Lower leg skin (tissue), 4 donors: ENCODE measurements around the gene NRTN. TPM values are rescaled to one million over a fixed set of nuclear protein-coding genes. Genes with fewer than 3 reads are reported as not detected.
"Not testable (repeated sequence)": the region's sequence is repeated elsewhere in the genome, so short reads cannot be mapped to it uniquely, and the experiment has no call there.

ENCODE experiments used
- DNase-seq, 2 donors: peaks; one replicate each; pipeline ENCODE4 v3.0.0-alpha.2; 2019; ENCODE audit warnings: low spot score in 2 of 2
- H3K4me3 ChIP-seq: fragments of 200-600 bp; sonication (generic); 2 replicates; pipeline ENCODE4 v1.5.1; 2017; ENCODE audit warnings: mild to moderate bottlenecking, low read depth; ENCODE audit not compliant: poor library complexity, severe bottlenecking
- POLR2A ChIP-seq, 2 donors: fragments of 450-650 bp; IDR thresholded peaks; one replicate each; pipeline ENCODE4 v1.6.1; 2016 to 2017; ENCODE audit warnings: antibody characterized with exemption in 2 of 2, mild to moderate bottlenecking in 1 of 2, moderate library complexity in 1 of 2
- WGBS, 2 donors: methylation state at CpG; one replicate each; pipeline ENCODE4 v1.1.5; 2018; 5-methylcytosine and 5-hydroxymethylcytosine counted together
- intact Hi-C: fragments of 100-400 bp; cut with DNase I; formaldehyde crosslinking; loops from one replicate; pipeline ENCODE4 v1.15.0; 2023; ENCODE audit warnings: low total_unique reads
- total RNA-seq, 4 donors: library from RNA; depleted of rRNA; stranded (reverse); fragments of >200 nt; gene quantifications; one replicate each; pipeline ENCODE4 v1.1.0, GENCODE V29; 2016
- TF ChIP-seq, protein P1 (sequence below), 3 donors: fragments of 450-650 bp; IDR thresholded peaks; one replicate each; pipeline ENCODE4 v1.5.1; 2016; ENCODE audit warnings: antibody characterized with exemption in 3 of 3, mild to moderate bottlenecking in 3 of 3, moderate library complexity in 2 of 3

The NRTN gene
- total RNA-seq, 4 donors from 2014 or later, result 6.5 to 7.9 (median 7.2) TPM

DNA sequence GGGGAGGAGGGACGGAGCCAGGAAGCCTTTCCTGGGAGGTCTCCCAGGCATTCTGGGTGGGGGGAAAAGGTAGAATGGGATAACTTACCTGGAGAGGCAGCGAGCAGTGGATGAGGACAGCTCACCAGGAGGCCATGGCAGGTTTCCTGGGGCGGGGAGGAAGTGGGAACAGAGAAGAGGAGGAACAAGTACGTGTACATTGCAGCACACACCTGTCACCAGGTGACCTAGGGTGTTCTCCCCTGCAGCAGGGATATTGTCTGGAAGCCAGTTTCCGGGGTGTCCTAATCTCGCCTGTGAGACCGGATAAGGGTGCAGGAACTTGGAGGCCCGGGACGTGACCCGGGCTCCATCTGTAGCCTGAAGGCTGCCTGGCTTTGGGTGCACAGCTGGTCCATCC, 46.4 kb downstream of the NRTN start, which contains the start of gene FUT3:
FUT3 (minus strand) TSS at position 148 of the 400 bp plus-strand sequence.
- TF ChIP-seq, protein P1, sequence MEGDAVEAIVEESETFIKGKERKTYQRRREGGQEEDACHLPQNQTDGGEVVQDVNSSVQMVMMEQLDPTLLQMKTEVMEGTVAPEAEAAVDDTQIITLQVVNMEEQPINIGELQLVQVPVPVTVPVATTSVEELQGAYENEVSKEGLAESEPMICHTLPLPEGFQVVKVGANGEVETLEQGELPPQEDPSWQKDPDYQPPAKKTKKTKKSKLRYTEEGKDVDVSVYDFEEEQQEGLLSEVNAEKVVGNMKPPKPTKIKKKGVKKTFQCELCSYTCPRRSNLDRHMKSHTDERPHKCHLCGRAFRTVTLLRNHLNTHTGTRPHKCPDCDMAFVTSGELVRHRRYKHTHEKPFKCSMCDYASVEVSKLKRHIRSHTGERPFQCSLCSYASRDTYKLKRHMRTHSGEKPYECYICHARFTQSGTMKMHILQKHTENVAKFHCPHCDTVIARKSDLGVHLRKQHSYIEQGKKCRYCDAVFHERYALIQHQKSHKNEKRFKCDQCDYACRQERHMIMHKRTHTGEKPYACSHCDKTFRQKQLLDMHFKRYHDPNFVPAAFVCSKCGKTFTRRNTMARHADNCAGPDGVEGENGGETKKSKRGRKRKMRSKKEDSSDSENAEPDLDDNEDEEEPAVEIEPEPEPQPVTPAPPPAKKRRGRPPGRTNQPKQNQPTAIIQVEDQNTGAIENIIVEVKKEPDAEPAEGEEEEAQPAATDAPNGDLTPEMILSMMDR (IDR thresholded peaks at IDR 0.05), result no peak
- no peak for TF ChIP-seq POLR2A (IDR thresholded peaks at IDR 0.05)
- intact Hi-C loops, result no loop called here
- no peak within 1 kb of the TSS for H3K4me3 ChIP-seq
- DNase-seq, result no peak
- 55 to 72% methylated on average over 10 of the region's 10 CpGs for WGBS, 2 donors

DNA sequence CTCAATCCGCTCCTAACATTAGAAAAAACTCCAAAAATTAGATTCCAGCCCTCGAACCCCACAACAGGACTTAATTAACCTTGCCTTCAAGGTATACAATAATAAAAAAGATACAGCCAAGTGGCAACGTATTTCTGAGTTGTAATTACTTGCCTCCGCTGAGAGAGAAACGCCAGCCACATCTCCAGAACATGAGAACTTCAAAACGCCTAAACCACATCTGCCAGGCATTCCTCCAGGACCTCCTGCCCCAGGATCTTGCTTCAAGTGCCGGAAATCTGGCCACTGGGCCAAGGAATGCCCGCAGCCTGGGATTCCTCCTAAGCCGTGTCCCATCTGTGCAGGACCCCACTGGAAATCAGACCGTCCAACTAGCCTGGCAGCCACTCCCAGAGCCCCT, 49.3 kb downstream of the NRTN start:
- WGBS, 2 donors, result 55 to 64% methylated on average over 10 of the region's 10 CpGs
- H3K4me3 ChIP-seq, intact Hi-C loops, DNase-seq: not testable (repeated sequence)

DNA sequence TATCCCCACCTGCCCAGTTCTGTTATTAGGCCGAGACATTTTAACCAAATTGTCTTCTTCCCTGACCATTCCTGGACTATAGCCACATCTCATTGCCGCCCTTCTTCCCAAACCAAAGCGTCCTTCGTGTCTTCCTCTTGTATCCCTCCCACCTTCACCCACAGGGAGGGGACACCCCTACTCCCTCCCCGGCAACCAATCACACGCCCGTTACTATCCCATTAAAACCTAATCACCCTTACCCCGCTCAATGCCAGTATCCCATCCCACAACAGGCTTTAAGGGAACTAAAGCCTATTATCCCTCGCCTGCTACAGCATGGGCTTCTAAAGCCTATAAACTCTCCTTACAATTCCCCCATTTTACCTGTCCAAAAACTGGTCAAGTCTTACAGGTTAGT, 50.3 kb downstream of the NRTN start:
- H3K4me3 ChIP-seq, DNase-seq, intact Hi-C loops: not testable (repeated sequence)
- 78 to 82% methylated on average over 9 of the region's 9 CpGs for WGBS, 2 donors

DNA sequence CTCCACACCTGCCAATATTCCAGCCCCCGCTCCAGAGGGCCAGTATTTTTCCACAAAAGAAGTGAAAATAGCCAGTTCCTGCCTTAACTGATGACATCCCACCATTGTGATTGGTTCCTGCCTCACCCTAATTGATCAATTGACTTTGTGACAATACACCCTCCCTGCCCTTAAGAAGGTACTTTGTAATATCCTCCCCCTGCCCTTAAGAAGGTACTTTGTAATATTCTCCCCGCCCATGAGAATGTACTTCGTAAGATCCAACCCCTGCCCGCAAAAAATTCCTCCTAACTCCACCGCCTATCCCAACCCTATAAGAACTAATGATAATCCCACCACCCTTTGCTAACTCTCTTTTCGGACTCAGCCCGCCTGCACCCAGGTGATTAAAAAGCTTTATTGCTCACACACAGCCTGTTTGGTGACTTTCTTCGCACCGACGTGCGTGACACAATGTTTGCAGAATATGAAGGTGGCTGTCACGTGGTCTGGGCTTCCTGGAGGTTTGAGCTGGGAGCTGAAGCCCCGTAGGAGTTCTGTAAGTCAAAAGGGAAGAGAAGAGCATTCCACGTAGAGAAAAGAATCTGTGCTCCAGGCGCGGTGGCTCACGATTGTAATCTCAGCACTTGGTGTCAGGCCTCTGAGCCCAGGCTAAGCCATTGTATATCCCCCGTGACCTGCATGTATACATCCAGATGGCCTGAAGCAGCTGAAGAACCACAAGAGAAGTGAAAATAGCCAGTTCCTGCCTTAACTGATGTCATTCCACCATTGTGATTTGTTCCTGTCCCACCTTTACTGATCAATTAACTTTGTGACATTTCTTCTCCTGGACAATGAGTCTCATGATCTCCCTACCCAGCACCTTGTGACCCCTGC, 52.6 kb downstream of the NRTN start:
- intact Hi-C loops, result no loop called here
- WGBS, 2 donors, result 80 to 91% methylated on average over 18 of the region's 18 CpGs
- no peak for DNase-seq
- no peak overlapping the region for H3K4me3 ChIP-seq
- TF ChIP-seq, protein P1 (IDR thresholded peaks at IDR 0.05), result no peak
- TF ChIP-seq POLR2A (IDR thresholded peaks at IDR 0.05), result no peak

DNA sequence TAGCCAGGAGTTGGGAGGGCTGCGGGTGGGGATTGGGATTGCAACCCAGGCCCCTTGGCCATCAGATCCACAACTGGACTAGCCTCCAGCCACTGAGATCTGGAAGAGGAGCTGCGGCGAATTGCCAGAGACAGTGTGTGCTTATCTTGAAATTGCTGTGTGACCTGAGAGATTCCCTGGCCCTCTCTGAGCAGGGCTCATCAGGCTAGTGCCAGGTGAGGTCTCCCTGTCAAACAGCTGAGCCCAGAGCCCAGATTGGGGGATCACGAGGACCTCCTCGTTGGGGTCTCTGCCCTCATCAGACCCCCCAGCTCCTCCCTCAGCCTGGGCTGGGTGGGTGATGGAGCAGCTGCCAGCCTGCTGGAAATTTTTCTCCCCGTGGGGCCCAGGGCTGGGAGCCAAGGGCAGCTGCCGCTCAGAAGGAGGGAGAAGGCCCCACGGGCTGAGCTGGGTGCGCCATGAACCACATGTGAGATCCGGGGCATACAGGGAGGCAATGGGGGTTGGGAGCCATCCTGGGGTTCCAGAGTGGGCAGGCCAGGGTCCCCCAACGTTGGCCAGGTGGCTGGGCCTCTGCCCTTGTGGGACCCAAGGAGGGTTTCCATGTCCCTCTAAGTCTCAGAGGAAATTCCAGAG, 58.3 kb downstream of the NRTN start:
- no peak for DNase-seq
- intact Hi-C loops, result no loop called here
- H3K4me3 ChIP-seq, result no peak overlapping the region
- 65 to 66% methylated on average over 10 to 11 of the region's 11 CpGs for WGBS, 2 donors
- TF ChIP-seq, protein P1 (IDR thresholded peaks at IDR 0.05), result no peak
- no peak for TF ChIP-seq POLR2A (IDR thresholded peaks at IDR 0.05)

DNA sequence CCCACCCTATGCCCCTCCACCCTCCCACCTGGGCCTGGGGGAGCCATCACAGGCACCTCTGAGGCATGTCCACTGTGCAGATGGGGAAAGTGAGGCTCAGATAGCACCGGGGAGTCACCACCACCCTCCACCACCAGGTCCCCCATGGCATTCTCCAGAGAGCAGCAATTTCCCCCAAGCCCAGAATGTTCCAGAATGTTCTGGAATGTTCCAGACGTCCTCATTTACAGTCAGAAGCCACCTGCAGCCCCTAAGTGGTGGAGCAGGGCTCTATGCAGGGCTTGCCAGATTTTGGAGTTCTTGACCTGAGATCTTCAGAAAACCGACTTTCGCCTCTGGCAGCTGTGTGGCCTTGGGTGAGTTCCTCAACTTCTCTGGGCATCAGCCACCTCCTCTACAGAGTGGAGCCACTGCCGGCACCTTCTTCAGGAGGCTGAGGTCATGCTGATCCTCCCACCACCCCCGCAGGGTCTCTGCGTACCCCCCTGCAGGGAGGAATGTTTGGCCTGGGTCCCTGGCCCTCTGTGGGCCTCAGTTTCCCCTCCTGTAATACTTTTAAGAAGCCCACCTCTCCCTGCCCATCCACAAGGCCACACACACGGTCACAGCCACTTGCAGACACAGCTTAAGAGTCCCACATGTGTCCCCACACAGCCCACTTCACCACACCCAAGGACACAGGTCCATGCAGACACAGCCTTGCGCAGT, 59.3 kb downstream of the NRTN start:
- WGBS, 2 donors, result 81 to 88% methylated on average over 9 of the region's 9 CpGs
- TF ChIP-seq, protein P1 (IDR thresholded peaks at IDR 0.05), result no peak
- TF ChIP-seq POLR2A (IDR thresholded peaks at IDR 0.05), result no peak

More for the DNA sequence above, 59.3 kb downstream of the NRTN start:
- H3K4me3 ChIP-seq, result no peak overlapping the region
- intact Hi-C loops, result no loop called here
- DNase-seq, result no peak
